K562 (cell line): ENCODE results near the gene HSF5. TPM values are rescaled to one million over a fixed set of nuclear protein-coding genes. Genes with fewer than 3 reads are reported as not detected.

ENCODE experiments used
- ADNP ChIP-seq: fragments of 200-800 bp; sonication (Bioruptor generic); IDR thresholded peaks from 2 replicates; pipeline ENCODE4 v1.6.1; 2016; ENCODE audit warnings: missing genetic modification characterization, missing compliant biosample characterization
- ARNT ChIP-seq, 2 experiments: fragments of 450-650 bp; IDR thresholded peaks; 2 replicates each; pipeline ENCODE4 v1.6.1; 2016; ENCODE audit warnings: mild to moderate bottlenecking in 1 of 2
- CHD2 ChIP-seq: IDR thresholded peaks from 2 replicates; pipeline ENCODE4 v1.6.1; 2011; ENCODE audit warnings: low read depth, low read length
- COPS2 ChIP-seq: fragments of 450-650 bp; conservative IDR thresholded peaks from 2 replicates; pipeline ENCODE4 v1.6.1; 2016; ENCODE audit warnings: mild to moderate bottlenecking, moderate library complexity
- GATA2 ChIP-seq: sonication (generic); formaldehyde crosslinking; IDR thresholded peaks from 2 replicates; pipeline ENCODE4 v1.4.0; 2020; ENCODE audit warnings: mild to moderate bottlenecking, missing genetic modification reagents
- HMG20B ChIP-seq: fragments of 250-450 bp; sonication (Bioruptor Pico); IDR thresholded peaks from 2 replicates; pipeline ENCODE4 v1.5.0; 2021; ENCODE audit warnings: mild to moderate bottlenecking
- NCOR1 ChIP-seq: fragments of 450-650 bp; IDR thresholded peaks from 2 replicates; pipeline ENCODE4 v1.6.1; 2016; ENCODE audit warnings: mild to moderate bottlenecking, moderate library complexity
- NR1H2 ChIP-seq: sonication (generic); formaldehyde crosslinking; IDR thresholded peaks from 2 replicates; pipeline ENCODE4 v1.4.0; 2020; ENCODE audit warnings: mild to moderate bottlenecking, missing genetic modification reagents
- PCBP1 ChIP-seq: fragments of 200-400 bp; formaldehyde crosslinking; IDR thresholded peaks from 2 replicates; pipeline ENCODE4 v1.6.1; 2018; ENCODE audit warnings: mild to moderate bottlenecking, low read depth, low read length; ENCODE audit not compliant: poor library complexity, severe bottlenecking
- POLR3A ChIP-seq: IDR thresholded peaks from 2 replicates; pipeline ENCODE4 v1.6.1; 2011; ENCODE audit warnings: borderline replicate concordance, mild to moderate bottlenecking, moderate library complexity; ENCODE audit not compliant: insufficient read length, insufficient read depth; ENCODE audit errors: extremely low read depth
- RBM34 ChIP-seq: fragments of 200-400 bp; formaldehyde crosslinking; IDR thresholded peaks from 2 replicates; pipeline ENCODE4 v1.6.1; 2018; ENCODE audit warnings: low read length, borderline replicate concordance; ENCODE audit not compliant: insufficient read depth
- RFX7 ChIP-seq: fragments of 250-450 bp; sonication (Bioruptor Pico); IDR thresholded peaks from 2 replicates; pipeline ENCODE4 v1.5.1; 2021; ENCODE audit warnings: mild to moderate bottlenecking
- TCF15 ChIP-seq: fragments of 250-450 bp; sonication (Bioruptor Pico); IDR thresholded peaks from 2 replicates; pipeline ENCODE4 v1.8.0; 2022; ENCODE audit warnings: moderate library complexity, mild to moderate bottlenecking, inconsistent platforms
- U2AF2 ChIP-seq: fragments of 200-400 bp; formaldehyde crosslinking; optimal IDR thresholded peaks from 2 replicates; pipeline ENCODE3; 2017; ENCODE audit warnings: low read depth, mild to moderate bottlenecking, low read length
- ZBTB8A ChIP-seq: fragments of 450-650 bp; IDR thresholded peaks from 2 replicates; pipeline ENCODE4 v1.6.1; 2018; ENCODE audit warnings: mild to moderate bottlenecking, moderate library complexity; ENCODE audit not compliant: partially characterized antibody
- ZNF121 ChIP-seq: sonication (generic); formaldehyde crosslinking; conservative IDR thresholded peaks from 2 replicates; pipeline ENCODE4 v1.8.0; 2022; ENCODE audit warnings: missing genetic modification reagents
- ZNF263 ChIP-seq: sonication (generic); formaldehyde crosslinking; IDR thresholded peaks from 2 replicates; pipeline ENCODE4 v1.8.0; 2022; ENCODE audit warnings: mild to moderate bottlenecking, missing genetic modification reagents, borderline replicate concordance
- ZNF324 ChIP-seq: fragments of 250-450 bp; sonication (Bioruptor Pico); IDR thresholded peaks from 2 replicates; pipeline ENCODE4 v1.4.0; 2020; ENCODE audit warnings: mild to moderate bottlenecking
- ZNF398 ChIP-seq: fragments of 250-450 bp; sonication (Bioruptor Pico); IDR thresholded peaks from 2 replicates; pipeline ENCODE4 v1.8.0; 2021; ENCODE audit warnings: moderate library complexity, mild to moderate bottlenecking, inconsistent platforms
- ZNF561 ChIP-seq: fragments of 450-650 bp; formaldehyde crosslinking; conservative IDR thresholded peaks from 2 replicates; pipeline ENCODE4 v1.4.0; 2020; ENCODE audit warnings: mild to moderate bottlenecking, moderate library complexity
- ZNF589 ChIP-seq: fragments of 200-800 bp; sonication (Bioruptor generic); IDR thresholded peaks from 2 replicates; pipeline ENCODE4 v1.6.1; 2016; ENCODE audit warnings: low read depth, missing genetic modification characterization, missing compliant biosample characterization
- ZNF830 ChIP-seq: fragments of 250-450 bp; sonication (Bioruptor Pico); IDR thresholded peaks from 2 replicates; pipeline ENCODE4 v1.5.0; 2021; ENCODE audit warnings: mild to moderate bottlenecking
- polyA plus RNA-seq, 8 experiments: library from polyadenylated mRNA; depleted of rRNA in 4 of 8; stranded (reverse) in 5 of 8; unstranded in 3 of 8; fragments of >200 nt; fragmentation: Nextera tagmentation in 2 of 8; fragmentation: Illumina TruSeq in 1 of 8; extraction: Ambion mirVana in 2 of 8; extraction: Trizol in 1 of 8; gene quantifications; 2 replicates each; pipeline versions ENCODE4 v1.2.1 to v1.2.3, GENCODE V29; 2011 to 2014; ENCODE audit warnings: inconsistent platforms in 1 of 8, missing spikeins in 1 of 8
- total RNA-seq, 7 experiments: library from RNA; depleted of rRNA in 6 of 7; stranded (reverse); fragments of >200 nt in 6 of 7; fragmentation: Illumina TruSeq in 2 of 7; extraction: Trizol in 2 of 7; gene quantifications; 2 replicates each; pipeline versions ENCODE4 v1.2.1 to v1.2.3, GENCODE V29; 2011 to 2021; ENCODE audit warnings: low replicate concordance in 1 of 7
- TF ChIP-seq, protein P1 (sequence below), 3 experiments: IDR thresholded peaks in 2 of 3; conservative IDR thresholded peaks in 1 of 3; 2 replicates each; pipeline ENCODE4 v1.5.1; 2011 to 2012; ENCODE audit warnings: low read length in 3 of 3, mild to moderate bottlenecking in 3 of 3, control low read depth in 2 of 3, improper control_type of control experiment in 1 of 3, inconsistent platforms in 1 of 3, low read depth in 1 of 3, mixed read lengths in 1 of 3, moderate library complexity in 1 of 3; ENCODE audit not compliant: insufficient read depth in 2 of 3

The HSF5 gene
- total and polyA plus RNA-seq, 9 of the 15 experiments (the other 6 are each of a cell fraction or from before 2014, with no cell fraction given): 0.04 TPM; not detected in 8

- TF ChIP-seq TCF15 (CRISPR knock-in tag) (0 out of 2 replicates have a peak, but pooled peaks have one; percentile 63), CHD2 (no peak), ZNF121 (CRISPR knock-in tag) (no peak), ZNF263 (CRISPR knock-in tag) (no peak), GATA2 (CRISPR knock-in tag) (peak; percentile 96), COPS2 (no peak), ZNF324 (CRISPR knock-in tag) (no peak), PCBP1 (no peak), ZNF830 (CRISPR knock-in tag) (no peak), ZNF398 (CRISPR knock-in tag) (no peak), U2AF2 (no peak), HMG20B (CRISPR knock-in tag) (no peak), ZNF589 (CRISPR knock-in tag) (no peak; the same call in 1 of the 2 replicates), NR1H2 (CRISPR knock-in tag) (no peak), ZBTB8A (no peak), ARNT (IDR thresholded peaks at IDR 0.05) (peak; percentile 34 to 94; a peak in 2 of 4 replicates), ZNF561 (CRISPR knock-in tag) (no peak), NCOR1 (peak; percentile 96), POLR3A (no peak), RBM34 (no peak), RFX7 (CRISPR knock-in tag) (no peak), ADNP (tag) (no peak)
- TF ChIP-seq, protein P1, sequence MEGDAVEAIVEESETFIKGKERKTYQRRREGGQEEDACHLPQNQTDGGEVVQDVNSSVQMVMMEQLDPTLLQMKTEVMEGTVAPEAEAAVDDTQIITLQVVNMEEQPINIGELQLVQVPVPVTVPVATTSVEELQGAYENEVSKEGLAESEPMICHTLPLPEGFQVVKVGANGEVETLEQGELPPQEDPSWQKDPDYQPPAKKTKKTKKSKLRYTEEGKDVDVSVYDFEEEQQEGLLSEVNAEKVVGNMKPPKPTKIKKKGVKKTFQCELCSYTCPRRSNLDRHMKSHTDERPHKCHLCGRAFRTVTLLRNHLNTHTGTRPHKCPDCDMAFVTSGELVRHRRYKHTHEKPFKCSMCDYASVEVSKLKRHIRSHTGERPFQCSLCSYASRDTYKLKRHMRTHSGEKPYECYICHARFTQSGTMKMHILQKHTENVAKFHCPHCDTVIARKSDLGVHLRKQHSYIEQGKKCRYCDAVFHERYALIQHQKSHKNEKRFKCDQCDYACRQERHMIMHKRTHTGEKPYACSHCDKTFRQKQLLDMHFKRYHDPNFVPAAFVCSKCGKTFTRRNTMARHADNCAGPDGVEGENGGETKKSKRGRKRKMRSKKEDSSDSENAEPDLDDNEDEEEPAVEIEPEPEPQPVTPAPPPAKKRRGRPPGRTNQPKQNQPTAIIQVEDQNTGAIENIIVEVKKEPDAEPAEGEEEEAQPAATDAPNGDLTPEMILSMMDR (IDR thresholded peaks at IDR 0.05 in 2 of 3, conservative IDR thresholded peaks at IDR 0.05 in 1 of 3; ENCODE audit: insufficient read depth in 2 of 3, low read depth in 1 of 3, low read length in 3 of 3): no peak
Observed at GRCh38 chr17:58492238-58493121, 4.3 kb upstream of the HSF5 start (continued).
